ENCODE results near the gene LAPTM4A.

- TF ChIP-seq EP300 (IDR thresholded peaks at IDR 0.05) (no peak), POLR2AphosphoS5 (IDR thresholded peaks at IDR 0.05) (no peak)
These were observed 39.5 kb downstream of the LAPTM4A start for GRCh38 chr2:20012032-20012281.

Measured in stomach (tissue), 4 donors.